HepG2 (cell line): ENCODE data around the gene PGC. TPM values are rescaled to one million over a fixed set of nuclear protein-coding genes. Genes with fewer than 3 reads are reported as not detected.

Source experiments
- GABPB1 ChIP-seq: IDR thresholded peaks from 2 replicates; pipeline ENCODE4 v1.6.1; 2016; ENCODE audit warnings: mild to moderate bottlenecking, missing genetic modification reagents, moderate library complexity, missing compliant biosample characterization
- IKZF4 ChIP-seq: sonication (generic); formaldehyde crosslinking; IDR thresholded peaks from 2 replicates; pipeline ENCODE4 v1.5.1; 2020; ENCODE audit warnings: borderline replicate concordance, mild to moderate bottlenecking, low read depth, missing genetic modification reagents; ENCODE audit errors: not compliant biosample characterization
- KAT7 ChIP-seq: IDR thresholded peaks from 2 replicates; pipeline ENCODE4 v1.6.1; 2018; ENCODE audit warnings: borderline replicate concordance, missing compliant biosample characterization
- KLF16 ChIP-seq, 2 experiments: sonication (generic) in 1 of 2; formaldehyde crosslinking in 1 of 2; IDR thresholded peaks; 2 replicates each; pipeline versions ENCODE4 v1.6.1 to v1.8.0; 2016 to 2023; ENCODE audit warnings: missing genetic modification reagents in 2 of 2, missing compliant biosample characterization in 1 of 2
- NCOA2 ChIP-seq: sonication (generic); formaldehyde crosslinking; IDR thresholded peaks from 2 replicates; pipeline ENCODE4 v1.8.0; 2022; ENCODE audit warnings: inconsistent platforms
- NFIC ChIP-seq: IDR thresholded peaks from 2 replicates; pipeline ENCODE4 v1.6.1; 2012; ENCODE audit warnings: mild to moderate bottlenecking, low read length, inconsistent platforms
- NFYC ChIP-seq: IDR thresholded peaks from 2 replicates; pipeline ENCODE4 v1.6.1; 2016; ENCODE audit warnings: missing genetic modification reagents, missing compliant biosample characterization
- PHF8 ChIP-seq: sonication (generic); formaldehyde crosslinking; IDR thresholded peaks from 2 replicates; pipeline ENCODE4 v1.5.0; 2020; ENCODE audit warnings: missing genetic modification reagents
- RORA ChIP-seq: sonication (generic); formaldehyde crosslinking; IDR thresholded peaks from 2 replicates; pipeline ENCODE4 v1.5.0; 2020; ENCODE audit warnings: mild to moderate bottlenecking, missing genetic modification reagents, moderate library complexity
- SALL1 ChIP-seq: sonication (generic); formaldehyde crosslinking; IDR thresholded peaks from 2 replicates; pipeline ENCODE4 v1.8.0; 2022; ENCODE audit warnings: mild to moderate bottlenecking, missing genetic modification reagents
- U2AF2 ChIP-seq: fragments of 200-400 bp; formaldehyde crosslinking; IDR thresholded peaks from 2 replicates; pipeline ENCODE4 v1.6.1; 2017; ENCODE audit warnings: low read depth, mild to moderate bottlenecking, low read length
- polyA plus RNA-seq, 8 experiments: library from polyadenylated mRNA; depleted of rRNA in 3 of 8; stranded (reverse) in 7 of 8; unstranded in 1 of 8; fragments of >200 nt; fragmentation: Illumina TruSeq in 4 of 8; extraction: Trizol in 4 of 8; gene quantifications; 2 replicates each; pipeline versions ENCODE4 v1.2.1 to v1.2.3, GENCODE V29; 2011 to 2016; ENCODE audit warnings: low read depth in 4 of 8, missing spikeins in 1 of 8, mixed read lengths in 1 of 8; ENCODE audit not compliant: insufficient read depth in 1 of 8
- total RNA-seq, 5 experiments: library from RNA; depleted of rRNA; stranded (reverse); fragments of >200 nt; fragmentation: Illumina TruSeq; extraction: Trizol; gene quantifications; 2 replicates each; pipeline ENCODE4 v1.2.3, GENCODE V29; 2016; ENCODE audit warnings: low read depth in 1 of 5
- TF ChIP-seq, protein P1 (sequence below), 2 experiments: sonication (generic) in 1 of 2; formaldehyde crosslinking in 1 of 2; IDR thresholded peaks; 2 replicates each; pipeline versions ENCODE4 v1.4.0 to v1.6.1; 2018 to 2020; ENCODE audit warnings: missing genetic modification reagents in 2 of 2, borderline replicate concordance in 1 of 2, low read depth in 1 of 2, mild to moderate bottlenecking in 1 of 2, missing biosample characterization in 1 of 2
- TF ChIP-seq, protein P2 (sequence below): sonication (generic); formaldehyde crosslinking; IDR thresholded peaks from 2 replicates; pipeline ENCODE4 v1.5.0; 2020; ENCODE audit warnings: missing genetic modification reagents, mild to moderate bottlenecking, borderline replicate concordance
- TF ChIP-seq, protein P3 (sequence below): sonication (generic); formaldehyde crosslinking; IDR thresholded peaks from 2 replicates; pipeline ENCODE4 v1.5.1; 2020; ENCODE audit warnings: mild to moderate bottlenecking, missing genetic modification reagents, borderline replicate concordance
- TF ChIP-seq, protein P4 (sequence below): sonication (generic); formaldehyde crosslinking; IDR thresholded peaks from 2 replicates; pipeline ENCODE4 v1.8.0; 2022; ENCODE audit warnings: mild to moderate bottlenecking, missing genetic modification reagents, moderate library complexity
- TF ChIP-seq, protein P5 (sequence below): sonication (generic); formaldehyde crosslinking; IDR thresholded peaks from 2 replicates; pipeline ENCODE4; 2020; ENCODE audit warnings: missing genetic modification reagents, mild to moderate bottlenecking, borderline replicate concordance
- TF ChIP-seq, protein P6 (sequence below): sonication (generic); formaldehyde crosslinking; IDR thresholded peaks from 2 replicates; pipeline ENCODE4 v1.4.0; 2020; ENCODE audit warnings: missing genetic modification reagents, borderline replicate concordance

PGC gene
- total and polyA plus RNA-seq, 2 of the 13 experiments (the other 11 are each of a cell fraction or from before 2014, with no cell fraction given): 426 to 502 TPM

DNA sequence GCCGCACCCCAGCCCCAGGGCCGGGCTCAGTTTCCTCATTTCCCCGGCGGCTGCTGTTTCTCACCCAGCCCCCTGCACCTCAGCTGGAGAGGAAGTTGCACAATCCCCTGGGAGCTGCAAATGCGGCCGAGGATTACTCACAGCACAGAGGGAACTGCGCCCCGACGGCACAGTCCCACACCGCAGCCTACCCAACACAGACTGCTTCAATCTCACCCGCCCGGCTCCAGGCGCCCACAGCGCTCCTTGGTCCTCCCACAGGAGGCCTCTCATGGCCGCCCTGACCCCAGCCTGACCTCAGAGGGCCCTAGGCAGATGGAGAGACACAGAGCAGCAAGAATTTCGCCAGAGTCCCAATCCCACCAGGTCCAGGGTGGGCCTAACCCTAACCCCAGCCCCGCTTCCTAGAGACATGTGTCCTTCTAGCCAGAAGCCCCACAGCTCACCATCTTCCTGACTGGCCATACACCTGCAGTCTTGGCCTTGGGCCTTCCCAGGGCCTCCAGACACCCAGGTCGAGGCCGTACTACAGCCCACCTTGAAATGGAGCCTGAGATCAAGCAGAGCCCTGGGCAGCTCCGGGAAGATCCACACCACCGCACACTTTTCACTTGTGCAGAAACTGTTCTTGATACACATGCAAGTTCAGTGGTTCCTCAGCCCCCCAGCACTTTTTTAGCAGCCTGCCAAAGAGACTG is 23.5 kb downstream of the PGC start (continued):
- TF ChIP-seq NFYC (CRISPR knock-in tag) (no peak), IKZF4 (CRISPR knock-in tag) (no peak), KAT7 (CRISPR knock-in tag) (peak; percentile 82; the same call in 1 of the 2 replicates), GABPB1 (peak; percentile 93), NCOA2 (CRISPR knock-in tag) (peak; percentile 61), KLF16 (CRISPR knock-in tag; IDR thresholded peaks at IDR 0.05) (peak in 1 of 2 experiments; percentile 76; a peak in 2 of 4 replicates), U2AF2 (no peak), RORA (CRISPR knock-in tag) (no peak), NFIC (no peak), PHF8 (CRISPR knock-in tag) (peak; percentile 43; the same call in 1 of the 2 replicates), SALL1 (CRISPR knock-in tag) (peak; percentile 74; the same call in 1 of the 2 replicates)
- TF ChIP-seq, protein P1, sequence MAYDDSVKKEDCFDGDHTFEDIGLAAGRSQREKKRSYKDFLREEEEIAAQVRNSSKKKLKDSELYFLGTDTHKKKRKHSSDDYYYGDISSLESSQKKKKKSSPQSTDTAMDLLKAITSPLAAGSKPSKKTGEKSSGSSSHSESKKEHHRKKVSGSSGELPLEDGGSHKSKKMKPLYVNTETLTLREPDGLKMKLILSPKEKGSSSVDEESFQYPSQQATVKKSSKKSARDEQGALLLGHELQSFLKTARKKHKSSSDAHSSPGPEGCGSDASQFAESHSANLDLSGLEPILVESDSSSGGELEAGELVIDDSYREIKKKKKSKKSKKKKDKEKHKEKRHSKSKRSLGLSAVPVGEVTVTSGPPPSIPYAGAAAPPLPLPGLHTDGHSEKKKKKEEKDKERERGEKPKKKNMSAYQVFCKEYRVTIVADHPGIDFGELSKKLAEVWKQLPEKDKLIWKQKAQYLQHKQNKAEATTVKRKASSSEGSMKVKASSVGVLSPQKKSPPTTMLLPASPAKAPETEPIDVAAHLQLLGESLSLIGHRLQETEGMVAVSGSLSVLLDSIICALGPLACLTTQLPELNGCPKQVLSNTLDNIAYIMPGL (CRISPR knock-in tag; IDR thresholded peaks at IDR 0.05; ENCODE audit: borderline replicate concordance in 1 of 2, low read depth in 1 of 2): peak in 1 of 2 experiments; percentile 76; a peak in 1 of 4 replicates
- TF ChIP-seq, protein P2, sequence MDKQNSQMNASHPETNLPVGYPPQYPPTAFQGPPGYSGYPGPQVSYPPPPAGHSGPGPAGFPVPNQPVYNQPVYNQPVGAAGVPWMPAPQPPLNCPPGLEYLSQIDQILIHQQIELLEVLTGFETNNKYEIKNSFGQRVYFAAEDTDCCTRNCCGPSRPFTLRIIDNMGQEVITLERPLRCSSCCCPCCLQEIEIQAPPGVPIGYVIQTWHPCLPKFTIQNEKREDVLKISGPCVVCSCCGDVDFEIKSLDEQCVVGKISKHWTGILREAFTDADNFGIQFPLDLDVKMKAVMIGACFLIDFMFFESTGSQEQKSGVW (CRISPR knock-in tag): no peak
- TF ChIP-seq, protein P3, sequence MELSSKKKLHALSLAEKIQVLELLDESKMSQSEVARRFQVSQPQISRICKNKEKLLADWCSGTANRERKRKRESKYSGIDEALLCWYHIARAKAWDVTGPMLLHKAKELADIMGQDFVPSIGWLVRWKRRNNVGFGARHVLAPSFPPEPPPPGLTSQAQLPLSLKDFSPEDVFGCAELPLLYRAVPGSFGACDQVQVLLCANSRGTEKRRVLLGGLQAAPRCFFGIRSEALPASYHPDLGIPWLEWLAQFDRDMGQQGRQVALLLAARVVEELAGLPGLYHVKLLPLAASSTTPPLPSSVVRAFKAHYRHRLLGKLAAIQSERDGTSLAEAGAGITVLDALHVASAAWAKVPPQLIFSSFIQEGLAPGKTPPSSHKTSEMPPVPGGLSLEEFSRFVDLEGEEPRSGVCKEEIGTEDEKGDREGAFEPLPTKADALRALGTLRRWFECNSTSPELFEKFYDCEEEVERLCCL (CRISPR knock-in tag): 0 out of 2 replicates have a peak, but pooled peaks have one; percentile 64
- TF ChIP-seq, protein P4, sequence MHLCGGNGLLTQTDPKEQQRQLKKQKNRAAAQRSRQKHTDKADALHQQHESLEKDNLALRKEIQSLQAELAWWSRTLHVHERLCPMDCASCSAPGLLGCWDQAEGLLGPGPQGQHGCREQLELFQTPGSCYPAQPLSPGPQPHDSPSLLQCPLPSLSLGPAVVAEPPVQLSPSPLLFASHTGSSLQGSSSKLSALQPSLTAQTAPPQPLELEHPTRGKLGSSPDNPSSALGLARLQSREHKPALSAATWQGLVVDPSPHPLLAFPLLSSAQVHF (CRISPR knock-in tag): no peak
- TF ChIP-seq, protein P5, sequence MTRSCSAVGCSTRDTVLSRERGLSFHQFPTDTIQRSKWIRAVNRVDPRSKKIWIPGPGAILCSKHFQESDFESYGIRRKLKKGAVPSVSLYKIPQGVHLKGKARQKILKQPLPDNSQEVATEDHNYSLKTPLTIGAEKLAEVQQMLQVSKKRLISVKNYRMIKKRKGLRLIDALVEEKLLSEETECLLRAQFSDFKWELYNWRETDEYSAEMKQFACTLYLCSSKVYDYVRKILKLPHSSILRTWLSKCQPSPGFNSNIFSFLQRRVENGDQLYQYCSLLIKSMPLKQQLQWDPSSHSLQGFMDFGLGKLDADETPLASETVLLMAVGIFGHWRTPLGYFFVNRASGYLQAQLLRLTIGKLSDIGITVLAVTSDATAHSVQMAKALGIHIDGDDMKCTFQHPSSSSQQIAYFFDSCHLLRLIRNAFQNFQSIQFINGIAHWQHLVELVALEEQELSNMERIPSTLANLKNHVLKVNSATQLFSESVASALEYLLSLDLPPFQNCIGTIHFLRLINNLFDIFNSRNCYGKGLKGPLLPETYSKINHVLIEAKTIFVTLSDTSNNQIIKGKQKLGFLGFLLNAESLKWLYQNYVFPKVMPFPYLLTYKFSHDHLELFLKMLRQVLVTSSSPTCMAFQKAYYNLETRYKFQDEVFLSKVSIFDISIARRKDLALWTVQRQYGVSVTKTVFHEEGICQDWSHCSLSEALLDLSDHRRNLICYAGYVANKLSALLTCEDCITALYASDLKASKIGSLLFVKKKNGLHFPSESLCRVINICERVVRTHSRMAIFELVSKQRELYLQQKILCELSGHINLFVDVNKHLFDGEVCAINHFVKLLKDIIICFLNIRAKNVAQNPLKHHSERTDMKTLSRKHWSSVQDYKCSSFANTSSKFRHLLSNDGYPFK (CRISPR knock-in tag): 0 out of 2 replicates have a peak, but pooled peaks have one; percentile 43
- TF ChIP-seq, protein P6, sequence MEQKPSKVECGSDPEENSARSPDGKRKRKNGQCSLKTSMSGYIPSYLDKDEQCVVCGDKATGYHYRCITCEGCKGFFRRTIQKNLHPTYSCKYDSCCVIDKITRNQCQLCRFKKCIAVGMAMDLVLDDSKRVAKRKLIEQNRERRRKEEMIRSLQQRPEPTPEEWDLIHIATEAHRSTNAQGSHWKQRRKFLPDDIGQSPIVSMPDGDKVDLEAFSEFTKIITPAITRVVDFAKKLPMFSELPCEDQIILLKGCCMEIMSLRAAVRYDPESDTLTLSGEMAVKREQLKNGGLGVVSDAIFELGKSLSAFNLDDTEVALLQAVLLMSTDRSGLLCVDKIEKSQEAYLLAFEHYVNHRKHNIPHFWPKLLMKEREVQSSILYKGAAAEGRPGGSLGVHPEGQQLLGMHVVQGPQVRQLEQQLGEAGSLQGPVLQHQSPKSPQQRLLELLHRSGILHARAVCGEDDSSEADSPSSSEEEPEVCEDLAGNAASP (CRISPR knock-in tag): 0 out of 2 replicates have a peak, but pooled peaks have one; percentile 60
